SK-MEL-5 (cell line): Measurements from ENCODE around the gene SMIM29. TPM values are rescaled to one million over a fixed set of nuclear protein-coding genes. Genes with fewer than 3 reads are reported as not detected.

Experiments used
- DNase-seq: peaks from one replicate; pipeline ENCODE4 v3.0.0-alpha.2; 2016; ENCODE audit warnings: low read depth, low spot score
- in situ Hi-C: cut with HindIII; loops from 2 replicates; pipeline ENCODE4 v1.10.0; 2016; ENCODE audit warnings: low sequenced_read_pairs, high pct_unique_total_duplicates, low pct_unique_long_range_greater_than_20kb
- small RNA-seq, 2 experiments: library from RNA; depleted of rRNA; stranded (forward); fragments of <200 nt; gene quantifications; one replicate each; pipeline ENCODE3, GENCODE V24; 2014
- total RNA-seq: library from RNA; depleted of rRNA; stranded (reverse); fragments of >200 nt; shearing (Covaris generic); gene quantifications from 2 replicates; pipeline ENCODE4 v1.2.3, GENCODE V29; 2014; rRNA removed

Gene SMIM29
- total RNA-seq, 1 experiment from 2014 or later: 66.6 TPM

DNA sequence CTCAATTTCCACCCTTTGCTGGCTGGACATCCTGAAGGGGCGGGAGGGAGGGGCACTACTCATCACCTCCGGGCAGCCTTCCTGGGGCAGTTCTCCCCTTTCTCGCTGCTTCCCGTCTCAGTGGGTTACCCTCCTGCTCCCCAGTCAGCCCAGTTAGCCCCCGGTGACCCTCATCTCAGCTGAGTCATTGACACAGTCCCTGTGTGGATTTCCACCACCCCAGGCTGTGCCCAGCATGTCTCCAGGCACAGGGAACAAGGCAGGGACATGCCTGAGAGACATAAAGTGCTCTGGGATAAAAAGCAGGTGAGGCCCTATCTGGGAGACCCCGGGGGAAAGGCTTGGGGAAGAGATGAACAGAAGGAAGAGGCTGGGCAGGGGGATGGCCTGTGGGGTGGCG, 42.1 kb downstream of the SMIM29 start:
- no peak for DNase-seq
- in situ Hi-C loops: no loop called here

DNA sequence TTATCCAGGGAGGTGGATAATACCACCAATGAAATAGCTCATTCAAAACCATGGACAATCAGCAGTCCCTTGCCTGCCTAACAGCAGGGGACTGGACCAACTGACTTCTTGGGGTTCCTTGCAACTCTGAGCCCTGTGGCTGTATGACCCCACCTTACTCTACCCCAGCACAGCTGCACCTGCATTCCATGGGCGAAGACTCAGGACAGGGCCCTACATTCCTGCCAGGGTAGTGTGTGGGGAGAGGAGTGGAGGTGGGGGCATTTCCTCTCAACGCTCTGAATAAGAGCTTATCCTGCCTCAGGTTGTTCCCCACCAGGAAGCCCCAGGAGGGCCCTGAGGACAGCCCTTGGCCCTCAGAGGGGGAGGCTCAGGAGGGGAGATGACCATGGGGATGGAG, 42.9 kb downstream of the SMIM29 start:
- DNase-seq: no peak
- in situ Hi-C loops: no loop called here

DNA sequence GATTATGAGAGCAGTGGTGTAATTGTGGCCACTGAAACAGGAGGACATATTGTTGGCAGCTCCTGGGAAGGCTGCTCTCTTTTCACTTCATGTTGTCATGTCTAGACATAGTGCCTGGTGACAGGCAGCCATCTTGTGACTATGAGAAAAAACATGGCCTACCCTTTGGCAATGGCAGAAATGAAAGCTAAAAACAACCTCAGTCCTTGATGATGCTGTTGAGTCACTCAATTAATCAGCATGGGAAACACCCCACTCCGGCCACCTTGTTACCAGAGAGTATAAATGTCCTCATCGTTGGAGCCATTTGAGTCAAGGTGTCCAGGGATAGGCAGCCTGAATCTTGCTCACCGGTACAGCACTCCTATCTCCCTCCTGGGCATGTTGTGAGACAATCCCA, 43.3 kb downstream of the SMIM29 start:
- no peak for DNase-seq
- in situ Hi-C loops: no loop called here

DNA sequence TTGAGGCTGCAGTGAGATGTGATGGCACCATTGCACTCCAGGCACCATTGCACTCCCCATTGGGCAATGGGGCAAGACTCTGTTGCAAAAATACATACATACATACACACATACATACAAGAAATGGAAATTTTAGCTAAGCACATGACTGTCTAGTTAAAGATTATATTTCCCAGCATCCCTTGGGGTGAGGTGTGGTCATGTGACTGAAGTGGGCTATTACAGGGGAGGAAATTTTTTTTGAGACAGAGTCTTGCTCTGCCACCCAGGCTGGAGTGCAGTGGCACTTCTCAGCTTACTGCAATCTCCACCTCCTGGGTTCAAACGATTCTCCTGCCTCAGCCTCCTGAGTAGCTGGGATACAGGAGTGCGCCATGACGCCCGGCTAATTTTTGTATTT, 44.1 kb downstream of the SMIM29 start:
- DNase-seq: no peak
- in situ Hi-C loops: no loop called here

DNA sequence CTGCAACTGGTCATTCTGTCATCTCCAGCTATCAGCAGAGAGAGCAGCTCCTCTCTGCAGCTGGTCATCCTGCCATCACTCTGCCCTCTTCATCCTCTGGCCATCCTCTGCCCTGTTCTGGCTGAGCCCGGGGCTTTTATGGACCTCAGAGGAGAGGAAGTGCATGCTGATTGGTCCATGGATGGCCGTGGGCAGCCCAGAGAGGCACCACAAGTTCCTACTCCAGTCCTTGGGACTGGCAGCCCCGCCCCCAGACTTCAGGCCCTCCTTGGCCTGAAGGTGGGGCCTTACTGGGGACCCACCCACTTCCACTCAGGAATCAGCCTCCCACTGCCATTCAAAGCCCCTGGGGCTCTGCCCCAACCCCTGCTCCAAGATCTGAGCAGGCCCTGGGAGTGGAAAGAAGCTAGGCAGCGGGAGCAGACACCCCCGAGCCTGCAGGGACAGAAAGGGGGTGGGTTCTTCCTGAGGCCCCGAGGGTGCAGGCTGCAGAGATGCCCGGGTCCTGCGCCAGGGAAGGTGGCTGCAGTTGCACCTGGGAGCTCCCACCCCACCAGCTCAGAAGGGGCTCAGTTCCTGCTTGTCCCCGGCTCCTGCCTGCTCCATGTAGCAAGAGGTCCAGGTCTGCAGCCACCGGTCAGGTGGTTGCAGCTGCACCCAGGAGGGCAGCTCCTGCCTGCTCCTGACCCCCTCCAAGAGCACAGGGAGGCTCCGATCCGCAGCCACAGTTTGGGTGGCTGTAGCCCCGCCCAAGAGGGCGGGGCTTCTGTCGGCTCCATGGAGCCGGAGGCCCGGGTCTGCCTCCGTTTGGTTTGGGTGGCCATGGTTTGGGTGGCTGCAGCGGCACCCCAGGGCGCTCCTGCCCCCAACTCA, 46.2 kb downstream of the SMIM29 start:
- in situ Hi-C loops: no loop called here
- DNase-seq: peak; percentile 43

DNA sequence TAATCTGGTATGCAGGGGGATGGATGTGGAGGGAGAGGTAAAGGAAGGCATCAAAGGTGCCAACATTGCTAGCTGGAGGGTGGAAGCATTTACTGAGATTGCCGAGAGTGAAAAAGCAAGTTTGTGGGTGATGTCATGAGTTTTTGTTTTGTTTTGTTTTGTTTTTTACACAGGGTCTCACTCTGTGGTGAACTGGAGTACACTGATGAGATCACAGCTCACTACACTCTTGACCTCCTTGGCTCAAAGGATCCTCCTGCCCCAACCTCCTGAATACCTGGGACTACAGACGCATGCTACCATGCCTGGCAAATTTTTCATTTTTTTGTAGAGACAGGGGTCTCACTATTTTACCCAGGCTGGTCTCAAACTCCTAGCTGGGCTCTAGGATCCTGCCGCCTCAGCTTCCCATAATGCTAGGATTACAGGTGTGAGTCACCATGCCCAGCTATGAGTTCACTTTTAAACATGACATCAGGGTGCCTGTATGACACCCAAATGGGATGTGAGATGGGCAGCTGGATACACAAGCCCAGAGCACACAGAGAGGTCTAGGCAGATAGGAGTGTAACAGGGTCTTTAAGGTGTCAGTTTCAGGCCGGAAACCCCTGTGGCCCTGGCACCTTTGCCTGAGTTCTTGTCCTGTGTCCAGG, 47.2 kb downstream of the SMIM29 start:
- in situ Hi-C loops: no loop called here
- no peak for DNase-seq

DNA sequence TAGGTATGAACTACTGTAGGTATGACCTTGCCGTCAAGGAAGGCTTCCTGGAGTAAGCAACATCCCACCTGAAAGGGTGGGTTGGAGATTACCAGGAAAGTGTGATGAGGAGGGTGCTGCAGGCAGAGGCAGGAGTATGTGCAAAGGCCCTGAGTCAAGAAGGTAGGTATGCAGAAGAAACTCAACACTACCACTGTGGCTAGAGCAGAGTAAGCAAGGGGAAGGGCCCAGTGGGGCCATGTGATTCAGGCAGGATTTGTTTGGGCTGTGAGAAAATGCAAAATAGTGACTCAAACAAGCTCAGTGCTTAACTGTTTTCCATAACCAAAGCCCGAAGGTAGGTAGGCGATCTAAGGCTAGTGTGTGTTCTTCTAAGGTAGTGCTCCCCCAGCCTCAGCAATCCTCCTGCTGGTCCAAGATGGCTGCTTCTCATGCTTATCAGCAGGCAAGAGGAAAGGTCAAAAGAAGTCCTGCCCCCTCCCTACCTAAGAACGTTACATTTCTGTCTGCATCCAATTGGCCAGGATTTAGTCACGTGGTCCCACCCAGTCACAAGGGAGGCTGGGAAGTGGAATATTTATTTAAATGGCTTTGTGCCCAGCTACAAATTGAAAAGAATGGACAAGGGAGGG, 48.4 kb downstream of the SMIM29 start:
- in situ Hi-C loops: no loop called here
- peak; percentile 46 for DNase-seq

DNA sequence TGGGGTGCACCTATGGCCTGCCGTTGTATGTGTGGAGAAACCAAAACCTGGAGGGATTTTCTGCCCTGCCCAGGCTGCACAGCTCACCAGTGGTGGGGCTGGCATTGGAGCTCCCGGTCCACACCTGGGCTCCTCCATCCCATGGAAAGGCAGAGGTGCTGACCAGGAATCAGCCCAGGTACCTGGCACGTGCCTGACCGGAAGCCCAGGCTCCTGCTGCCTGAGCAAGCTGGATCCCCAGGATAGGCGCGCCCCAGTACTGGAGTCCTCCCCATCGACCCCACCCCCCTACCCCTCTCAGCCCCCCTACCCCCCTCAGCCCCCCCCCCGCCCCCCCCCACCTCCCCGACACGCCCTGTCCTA, 52.0 kb downstream of the SMIM29 start:
- in situ Hi-C loops: no loop called here
- DNase-seq: no peak

Small RNA genes within 50 kb of the gene (small RNA-seq; reads per million reads assigned to genes)
- 0 reads per million in 2 experiments for gene MIR6835

Other genes with a start within 250 kb of the SMIM29 start
- gene GRM4, start 102.9 kb downstream of the SMIM29 start, total RNA-seq: not detected in 2 replicates
- gene HMGA1, start 12.1 kb downstream of the SMIM29 start, total RNA-seq: 129 and 131 TPM in 2 replicates
- 32.0 and 34.6 TPM in 2 replicates for gene NUDT3, start 143.7 kb upstream of the SMIM29 start, total RNA-seq
- gene RPS10, start 177.1 kb upstream of the SMIM29 start, total RNA-seq: 2,553 and 2,938 TPM in 2 replicates
- gene PACSIN1, start 217.1 kb upstream of the SMIM29 start, total RNA-seq: not detected in 2 replicates